Measurements from ENCODE around the gene SETD2.

SETD2 gene

DNA sequence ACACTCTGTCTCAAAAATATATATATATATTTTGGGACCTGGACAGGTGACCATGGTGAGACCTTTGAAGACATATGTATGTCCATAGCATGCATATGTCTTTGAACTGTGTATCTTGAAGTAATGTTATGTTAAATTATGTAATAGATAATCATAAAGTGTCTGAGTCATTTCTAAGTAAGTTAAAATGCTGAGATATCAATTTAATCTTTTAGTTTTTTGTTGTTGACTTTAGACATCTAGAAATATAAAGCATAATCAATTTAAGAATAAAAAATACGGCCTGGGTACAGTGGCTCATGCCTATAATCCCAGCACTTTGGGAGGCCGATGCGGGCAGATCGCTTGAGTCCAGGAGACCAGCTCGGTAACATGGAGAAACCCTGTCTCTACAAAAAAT lies 12.7 kb upstream of the SETD2 start:
- Histone ChIP-seq H3K36me3 (ENCODE audit: insufficient read depth, low read depth, low read length) (peaks cover 15% of the 10 kb centered on the region), H3K27me3 (ENCODE audit: insufficient read depth, low read length) (no peaks in the 10 kb centered on the region), H3K4me1 (ENCODE audit: insufficient read depth, low read length) (no peaks in the 10 kb centered on the region), H3K4me3 (ENCODE audit: low read length) (no peak overlapping the region), H3K27ac (ENCODE audit: low read length) (no peak overlapping the region), H3K9ac (ENCODE audit: low read depth, low read length) (no peak overlapping the region), H3K9me3 (ENCODE audit: insufficient read depth, low read depth, low read length) (no peaks in the 10 kb centered on the region)

DNA sequence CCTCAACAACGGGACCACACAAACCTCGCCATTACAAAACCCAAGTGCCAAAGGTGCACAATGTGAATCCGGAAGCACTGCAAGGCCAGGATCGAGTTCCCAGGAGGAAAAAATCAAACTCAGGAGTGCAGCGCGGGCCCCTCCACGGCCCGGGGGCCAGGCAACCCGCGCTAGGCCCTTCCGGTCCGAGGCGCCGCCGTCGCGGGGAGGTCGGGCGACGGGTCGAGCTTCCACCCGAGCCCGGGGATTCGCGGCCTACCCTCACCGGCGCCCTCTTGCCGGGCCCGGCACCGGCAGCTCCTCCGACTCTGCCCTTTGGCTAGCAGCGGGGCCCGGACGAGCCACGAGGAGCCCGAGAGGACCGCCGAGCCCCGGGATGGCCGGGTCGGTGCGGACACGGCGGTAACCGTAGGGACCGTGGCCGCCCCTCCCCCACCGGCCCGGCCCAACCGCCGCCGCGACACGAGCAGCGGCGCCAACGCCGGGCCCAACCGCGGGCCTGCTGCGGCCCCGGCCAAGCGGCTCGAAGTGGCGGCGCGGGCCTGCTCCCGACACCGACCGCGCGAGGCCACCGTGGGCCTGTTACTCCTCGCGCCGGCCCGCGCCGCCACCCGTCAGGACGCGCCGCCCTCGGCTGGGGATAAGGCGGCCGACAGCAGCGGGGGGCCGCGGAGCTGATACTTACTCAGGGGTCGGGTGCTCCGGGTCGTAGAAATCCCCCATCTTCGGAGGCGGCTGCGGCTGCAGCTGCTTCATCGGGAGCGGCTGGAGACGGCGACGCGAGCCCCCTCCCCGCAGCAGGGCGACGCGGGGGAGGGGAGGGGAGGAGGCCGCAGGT lies 525 bp downstream of the SETD2 start:
- Histone ChIP-seq H3K9me3 (ENCODE audit: insufficient read depth, low read depth, low read length) (no peaks in the 10 kb centered on the region), H3K27ac (ENCODE audit: low read length) (peak overlapping the region; percentile 96), H3K36me3 (ENCODE audit: insufficient read depth, low read depth, low read length) (no peaks in the 10 kb centered on the region), H3K27me3 (ENCODE audit: insufficient read depth, low read length) (no peaks in the 10 kb centered on the region), H3K4me1 (ENCODE audit: insufficient read depth, low read length) (peaks cover 22% of the 10 kb centered on the region), H3K9ac (ENCODE audit: low read depth, low read length) (peak overlapping the region; percentile 93), H3K4me3 (ENCODE audit: low read length) (peak overlapping the region; percentile 93)

DNA sequence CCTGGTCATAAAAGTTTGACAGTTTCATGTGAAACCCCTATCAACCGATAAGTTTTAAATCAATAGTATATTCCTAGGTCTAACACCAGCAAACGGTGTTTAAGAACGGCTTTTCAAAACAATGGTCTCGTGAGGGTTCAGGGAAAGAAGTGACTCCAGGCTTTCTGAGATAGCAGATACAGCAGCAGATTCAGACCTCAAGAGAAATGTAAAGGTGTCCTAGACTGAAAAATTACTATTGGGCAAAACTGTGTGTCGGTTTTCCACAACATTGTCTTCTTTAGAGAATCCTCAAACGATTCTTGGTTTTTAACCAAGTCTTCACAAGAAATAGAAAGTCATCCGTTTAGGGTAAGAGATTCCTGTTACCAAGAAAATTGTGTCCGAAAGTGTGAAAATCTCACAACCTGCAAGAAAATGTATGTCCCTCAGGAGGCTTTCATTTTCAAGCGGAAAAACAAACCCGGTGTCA lies 1.2 kb downstream of the SETD2 start:
- Histone ChIP-seq H3K9ac (ENCODE audit: low read depth, low read length) (peak overlapping the region; percentile 93), H3K4me3 (ENCODE audit: low read length) (peak overlapping the region; percentile 93), H3K27me3 (ENCODE audit: insufficient read depth, low read length) (no peaks in the 10 kb centered on the region), H3K9me3 (ENCODE audit: insufficient read depth, low read depth, low read length) (no peaks in the 10 kb centered on the region), H3K4me1 (ENCODE audit: insufficient read depth, low read length) (peaks cover 22% of the 10 kb centered on the region), H3K27ac (ENCODE audit: low read length) (peak overlapping the region; percentile 96), H3K36me3 (ENCODE audit: insufficient read depth, low read depth, low read length) (no peaks in the 10 kb centered on the region)

DNA sequence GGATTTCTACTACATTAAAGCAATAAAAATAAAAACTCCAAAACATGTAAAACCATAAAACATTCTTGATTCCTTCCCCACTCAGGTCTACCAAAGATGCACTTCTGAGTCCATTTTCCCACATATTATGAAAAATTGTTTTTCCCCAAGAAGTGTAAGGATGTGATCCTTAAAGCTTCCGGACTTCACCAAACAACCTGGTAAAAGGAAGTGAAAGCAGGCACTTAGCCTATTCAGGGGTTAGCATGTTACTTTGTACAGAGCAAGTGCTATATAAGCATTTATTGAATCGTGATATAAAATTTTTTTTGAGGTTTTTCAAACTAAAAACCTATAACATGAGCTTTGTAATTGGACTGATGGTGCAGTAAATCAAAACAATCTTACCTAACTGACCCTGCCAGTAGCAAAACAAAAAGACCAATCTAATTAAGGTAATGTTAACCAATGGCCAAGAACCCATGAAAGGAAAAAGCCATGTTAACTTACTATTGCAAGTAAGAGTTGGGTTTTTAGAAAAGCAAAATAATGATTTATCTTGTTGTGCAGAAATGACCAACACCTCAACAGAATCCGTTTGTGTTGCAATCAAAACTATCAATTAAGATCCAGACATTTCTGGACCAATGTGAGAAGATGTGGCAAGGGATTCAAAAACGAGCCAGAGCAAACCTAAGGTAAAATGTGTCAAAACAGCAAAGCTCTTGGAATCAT lies 1.8 kb downstream of the SETD2 start:
- Histone ChIP-seq H3K4me1 (ENCODE audit: insufficient read depth, low read length) (peaks cover 22% of the 10 kb centered on the region), H3K9me3 (ENCODE audit: insufficient read depth, low read depth, low read length) (no peaks in the 10 kb centered on the region), H3K27ac (ENCODE audit: low read length) (no peak overlapping the region)

DNA sequence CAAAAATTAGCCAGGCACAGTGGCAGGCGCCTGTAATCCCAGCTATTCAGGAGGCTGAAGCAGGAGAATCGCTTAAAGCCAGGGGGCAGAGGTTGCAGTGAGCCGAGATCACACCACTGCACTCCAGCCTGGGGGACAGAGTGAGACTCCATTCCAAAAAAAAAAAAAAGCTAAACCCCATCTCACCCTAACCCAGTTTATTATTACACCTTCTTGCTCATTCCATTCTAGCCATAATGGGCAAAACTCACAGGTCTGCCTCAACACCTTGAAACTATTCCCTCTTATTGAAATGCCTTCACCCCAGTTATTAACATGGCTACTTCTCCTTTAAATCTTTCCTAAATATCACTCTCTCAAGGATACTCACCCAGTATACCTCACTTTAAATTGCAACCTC lies 4.1 kb downstream of the SETD2 start:
- Histone ChIP-seq H3K36me3 (ENCODE audit: insufficient read depth, low read depth, low read length) (no peaks in the 10 kb centered on the region), H3K27ac (ENCODE audit: low read length) (no peak overlapping the region), H3K9me3 (ENCODE audit: insufficient read depth, low read depth, low read length) (no peaks in the 10 kb centered on the region), H3K4me3 (ENCODE audit: low read length) (peak overlapping the region; percentile 24; the same call in 1 of the 2 replicates), H3K9ac (ENCODE audit: low read depth, low read length) (no peak overlapping the region), H3K27me3 (ENCODE audit: insufficient read depth, low read length) (no peaks in the 10 kb centered on the region), H3K4me1 (ENCODE audit: insufficient read depth, low read length) (peaks cover 27% of the 10 kb centered on the region)

More for the DNA sequence above, 1.8 kb downstream of the SETD2 start:
- Histone ChIP-seq H3K4me3 (ENCODE audit: low read length) (peak overlapping the region; percentile 93), H3K9ac (ENCODE audit: low read depth, low read length) (peak overlapping the region; percentile 93; the same call in 1 of the 2 replicates), H3K27me3 (ENCODE audit: insufficient read depth, low read length) (no peaks in the 10 kb centered on the region), H3K36me3 (ENCODE audit: insufficient read depth, low read depth, low read length) (no peaks in the 10 kb centered on the region)

- Histone ChIP-seq H3K9me3 (ENCODE audit: insufficient read depth, low read depth, low read length) (no peaks in the 10 kb centered on the region), H3K36me3 (ENCODE audit: insufficient read depth, low read depth, low read length) (no peaks in the 10 kb centered on the region), H3K27ac (ENCODE audit: low read length) (no peak overlapping the region), H3K4me1 (ENCODE audit: insufficient read depth, low read length) (peaks cover 27% of the 10 kb centered on the region), H3K9ac (ENCODE audit: low read depth, low read length) (no peak overlapping the region), H3K27me3 (ENCODE audit: insufficient read depth, low read length) (no peaks in the 10 kb centered on the region), H3K4me3 (ENCODE audit: low read length) (no peak overlapping the region)
These were observed 5.7 kb downstream of the SETD2 start for GRCh38 chr3:47158208-47158607.

DNA sequence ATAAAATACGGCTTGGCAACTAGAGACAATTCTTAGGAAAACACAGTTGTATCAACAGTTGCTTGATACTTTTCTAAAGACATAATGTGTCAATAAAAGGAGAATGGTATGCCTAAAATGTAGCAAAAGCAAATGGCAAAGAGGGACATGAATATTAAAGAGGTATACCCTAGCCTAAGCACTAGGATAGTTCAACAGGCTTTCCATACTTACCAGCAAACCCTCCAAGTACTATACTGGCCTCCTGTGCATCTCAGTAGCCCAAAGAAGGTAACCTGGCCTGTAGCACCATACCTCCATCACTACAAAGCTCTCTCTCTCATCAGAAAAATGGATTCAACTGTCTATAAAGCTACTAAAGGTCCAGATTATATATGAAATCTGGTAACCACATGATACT lies 7.5 kb downstream of the SETD2 start:
- H3K27me3 ChIP-seq (ENCODE audit: insufficient read depth, low read length), result no peaks in the 10 kb centered on the region
- no peak overlapping the region for H3K4me3 ChIP-seq (ENCODE audit: low read length)
- no peak overlapping the region for H3K27ac ChIP-seq (ENCODE audit: low read length)
- H3K9ac ChIP-seq (ENCODE audit: low read depth, low read length), result no peak overlapping the region
- H3K4me1 ChIP-seq (ENCODE audit: insufficient read depth, low read length), result peaks cover 28% of the 10 kb centered on the region
- H3K36me3 ChIP-seq (ENCODE audit: insufficient read depth, low read depth, low read length), result no peaks in the 10 kb centered on the region
- H3K9me3 ChIP-seq (ENCODE audit: insufficient read depth, low read depth, low read length), result no peaks in the 10 kb centered on the region

- no peak overlapping the region for H3K9ac ChIP-seq (ENCODE audit: low read depth, low read length)
- no peak overlapping the region for H3K27ac ChIP-seq (ENCODE audit: low read length)
- H3K4me3 ChIP-seq (ENCODE audit: low read length), result no peak overlapping the region
- no peaks in the 10 kb centered on the region for H3K27me3 ChIP-seq (ENCODE audit: insufficient read depth, low read length)
- H3K4me1 ChIP-seq (ENCODE audit: insufficient read depth, low read length), result peaks cover 18% of the 10 kb centered on the region
- no peaks in the 10 kb centered on the region for H3K36me3 ChIP-seq (ENCODE audit: insufficient read depth, low read depth, low read length)
- no peaks in the 10 kb centered on the region for H3K9me3 ChIP-seq (ENCODE audit: insufficient read depth, low read depth, low read length)
These were observed 11.3 kb downstream of the SETD2 start for GRCh38 chr3:47152578-47152977.

- Histone ChIP-seq H3K9ac (ENCODE audit: low read depth, low read length) (no peak overlapping the region), H3K27me3 (ENCODE audit: insufficient read depth, low read length) (no peaks in the 10 kb centered on the region), H3K4me1 (ENCODE audit: insufficient read depth, low read length) (peaks cover 18% of the 10 kb centered on the region), H3K4me3 (ENCODE audit: low read length) (no peak overlapping the region), H3K36me3 (ENCODE audit: insufficient read depth, low read depth, low read length) (no peaks in the 10 kb centered on the region), H3K9me3 (ENCODE audit: insufficient read depth, low read depth, low read length) (no peaks in the 10 kb centered on the region), H3K27ac (ENCODE audit: low read length) (no peak overlapping the region)
These were observed 12.1 kb downstream of the SETD2 start for GRCh38 chr3:47151836-47152235.

DNA sequence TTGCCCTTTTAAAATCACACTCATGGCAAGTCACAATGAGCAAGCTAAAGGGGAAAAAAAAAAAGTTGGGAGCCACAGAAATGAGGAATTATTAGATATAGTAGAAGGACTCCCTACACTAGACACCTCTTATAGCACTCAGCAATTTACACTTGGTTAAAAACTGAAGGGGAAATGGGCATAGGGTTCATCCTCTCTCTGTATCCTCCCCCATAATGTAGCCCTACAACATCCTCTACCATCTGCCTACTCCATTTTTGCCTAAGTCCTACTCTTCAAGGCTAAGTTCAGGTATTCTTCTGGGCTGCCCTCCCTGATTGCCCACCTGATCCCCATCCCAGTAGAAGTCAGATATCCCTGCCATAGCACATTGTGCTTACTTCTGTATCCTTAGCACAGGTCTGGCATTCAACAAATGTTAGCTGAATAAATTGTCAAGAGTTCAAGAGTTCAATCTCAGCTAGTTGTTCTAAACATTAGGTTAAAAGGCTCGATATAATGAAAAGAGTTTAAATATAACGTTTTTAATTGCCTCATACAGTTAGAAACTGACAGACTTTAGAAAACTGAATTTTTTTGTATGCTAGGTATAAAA lies 14.5 kb downstream of the SETD2 start:
- Histone ChIP-seq H3K36me3 (ENCODE audit: insufficient read depth, low read depth, low read length) (no peaks in the 10 kb centered on the region), H3K27me3 (ENCODE audit: insufficient read depth, low read length) (no peaks in the 10 kb centered on the region), H3K4me3 (ENCODE audit: low read length) (no peak overlapping the region), H3K4me1 (ENCODE audit: insufficient read depth, low read length) (peaks cover 6% of the 10 kb centered on the region; the same call in 1 of the 2 replicates), H3K9ac (ENCODE audit: low read depth, low read length) (no peak overlapping the region), H3K27ac (ENCODE audit: low read length) (no peak overlapping the region), H3K9me3 (ENCODE audit: insufficient read depth, low read depth, low read length) (no peaks in the 10 kb centered on the region)

DNA sequence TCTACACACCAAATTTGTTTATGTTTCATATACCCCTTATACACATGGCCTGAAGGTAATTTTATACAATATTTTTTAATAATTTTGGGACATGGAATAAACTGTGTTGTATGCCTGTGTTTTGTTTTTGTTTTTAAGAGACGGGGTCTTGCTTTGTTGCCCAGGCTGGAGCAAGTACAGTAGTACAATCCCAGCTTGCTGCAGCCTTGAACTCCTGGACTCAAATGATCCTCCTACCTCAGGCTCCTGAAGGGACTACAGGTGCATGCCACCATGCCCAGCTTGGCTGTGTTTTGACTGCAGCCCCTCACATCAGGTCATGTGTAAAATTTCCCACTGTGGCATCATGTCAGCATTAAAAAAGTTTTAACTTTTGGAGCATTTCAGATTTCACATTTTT lies 18.6 kb downstream of the SETD2 start:
- H3K27ac ChIP-seq (ENCODE audit: low read length), result no peak overlapping the region
- no peaks in the 10 kb centered on the region for H3K36me3 ChIP-seq (ENCODE audit: insufficient read depth, low read depth, low read length)
- no peaks in the 10 kb centered on the region for H3K27me3 ChIP-seq (ENCODE audit: insufficient read depth, low read length)
- H3K9me3 ChIP-seq (ENCODE audit: insufficient read depth, low read depth, low read length), result no peaks in the 10 kb centered on the region
- H3K9ac ChIP-seq (ENCODE audit: low read depth, low read length), result no peak overlapping the region
- H3K4me3 ChIP-seq (ENCODE audit: low read length), result no peak overlapping the region
- H3K4me1 ChIP-seq (ENCODE audit: insufficient read depth, low read length), result no peaks in the 10 kb centered on the region

Measured in iPS-20b (cell line).